Gastrocnemius medialis (tissue), 4 donors: ENCODE results near the gene TRIM43B.
"Not testable (repeated sequence)": the region's sequence is repeated elsewhere in the genome, so short reads cannot be mapped to it uniquely, and the experiment has no call there.

Source experiments
- POLR2A ChIP-seq, 2 donors: fragments of 450-650 bp; IDR thresholded peaks; one replicate each; pipeline ENCODE4 v1.6.1; 2017; ENCODE audit warnings: antibody characterized with exemption in 2 of 2, mild to moderate bottlenecking in 2 of 2, moderate library complexity in 2 of 2
- TF ChIP-seq, protein P1 (sequence below), 5 experiments: fragments of 450-650 bp in 3 of 5; fragments of 200-600 bp in 2 of 5; sonication (generic) in 2 of 5; IDR thresholded peaks in 4 of 5; conservative IDR thresholded peaks in 1 of 5; 1 replicate in 4 of 5; 2 replicates in 1 of 5; pipeline ENCODE4 v1.5.1; 2016 to 2019; ENCODE audit warnings: antibody characterized with exemption in 5 of 5, mild to moderate bottlenecking in 3 of 5, moderate library complexity in 3 of 5

DNA sequence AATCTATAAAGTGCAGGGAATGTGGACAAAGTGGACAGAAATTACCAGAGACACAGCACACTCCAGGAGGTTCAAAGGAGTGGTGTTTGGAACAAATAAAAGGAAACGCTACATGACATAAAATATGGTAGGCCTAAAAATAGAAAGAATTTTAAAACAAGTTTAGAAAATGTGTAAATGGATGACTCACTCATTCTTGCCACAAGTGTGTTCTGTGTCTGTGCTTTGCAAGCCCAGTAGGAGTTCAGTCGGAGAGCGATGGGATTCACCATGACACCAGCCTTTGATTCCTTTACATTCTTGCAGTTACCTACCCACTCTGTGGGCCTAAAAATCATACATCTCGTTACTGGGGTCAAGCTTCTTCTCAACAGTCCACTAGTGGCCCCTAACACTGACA, 51.2 kb downstream of the TRIM43B start:
- TF ChIP-seq POLR2A (IDR thresholded peaks at IDR 0.05): not testable (repeated sequence)
- TF ChIP-seq, protein P1, sequence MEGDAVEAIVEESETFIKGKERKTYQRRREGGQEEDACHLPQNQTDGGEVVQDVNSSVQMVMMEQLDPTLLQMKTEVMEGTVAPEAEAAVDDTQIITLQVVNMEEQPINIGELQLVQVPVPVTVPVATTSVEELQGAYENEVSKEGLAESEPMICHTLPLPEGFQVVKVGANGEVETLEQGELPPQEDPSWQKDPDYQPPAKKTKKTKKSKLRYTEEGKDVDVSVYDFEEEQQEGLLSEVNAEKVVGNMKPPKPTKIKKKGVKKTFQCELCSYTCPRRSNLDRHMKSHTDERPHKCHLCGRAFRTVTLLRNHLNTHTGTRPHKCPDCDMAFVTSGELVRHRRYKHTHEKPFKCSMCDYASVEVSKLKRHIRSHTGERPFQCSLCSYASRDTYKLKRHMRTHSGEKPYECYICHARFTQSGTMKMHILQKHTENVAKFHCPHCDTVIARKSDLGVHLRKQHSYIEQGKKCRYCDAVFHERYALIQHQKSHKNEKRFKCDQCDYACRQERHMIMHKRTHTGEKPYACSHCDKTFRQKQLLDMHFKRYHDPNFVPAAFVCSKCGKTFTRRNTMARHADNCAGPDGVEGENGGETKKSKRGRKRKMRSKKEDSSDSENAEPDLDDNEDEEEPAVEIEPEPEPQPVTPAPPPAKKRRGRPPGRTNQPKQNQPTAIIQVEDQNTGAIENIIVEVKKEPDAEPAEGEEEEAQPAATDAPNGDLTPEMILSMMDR (IDR thresholded peaks at IDR 0.05 in 4 of 5, conservative IDR thresholded peaks at IDR 0.05 in 1 of 5): not testable (repeated sequence)
